ENCODE data around the gene APBB1. TPM values are rescaled to one million over a fixed set of nuclear protein-coding genes. Genes with fewer than 3 reads are reported as not detected.

The APBB1 gene
- total RNA-seq, 1 donor from 2014 or later, result 22.1 TPM

- ChIA-PET CTCF (interaction anchor here (1.1 kb wide), 1 partner anchor 13 kb away, joined by 4 read pairs; no protein-coding TSS in a partner anchor), POLR2A (no interaction called here)
- TF ChIP-seq CTCF (IDR thresholded peaks at IDR 0.05), result no peak
- ATAC-seq (ENCODE audit: low read depth) (no peak), DNase-seq (no peak)
- intact Hi-C loops (cut with micrococcal nuclease), result no loop called here
- Mint-ChIP-seq H3K27me3 (no peaks in the 10 kb centered on the region), H3K4me3 (no peak overlapping the region), H3K4me1 (no peaks in the 10 kb centered on the region), H3K9me3 (no peaks in the 10 kb centered on the region), H3K36me3 (ENCODE audit: low read depth) (peaks cover 33% of the 10 kb centered on the region), H3K27ac (no peak overlapping the region)
Measured at GRCh38 chr11:6456361-6457073, 37.6 kb upstream of the APBB1 start.

- no peak for TF ChIP-seq CTCF (IDR thresholded peaks at IDR 0.05)
- POLR2A ChIA-PET, result no interaction called here
- DNase-seq, result no peak
- H3K4me1 Mint-ChIP-seq, result no peaks in the 10 kb centered on the region
- no peaks in the 10 kb centered on the region for H3K27me3 Mint-ChIP-seq
- H3K4me3 Mint-ChIP-seq, result no peak overlapping the region
- CTCF ChIA-PET, result interaction anchor here (0.6 to 1.6 kb wide), 3 partner anchors 10 to 76 kb away, joined by 3 read pairs; no protein-coding TSS in a partner anchor
- no peaks in the 10 kb centered on the region for H3K9me3 Mint-ChIP-seq
- ATAC-seq (ENCODE audit: low read depth), result no peak
- peaks cover 28% of the 10 kb centered on the region for H3K36me3 Mint-ChIP-seq (ENCODE audit: low read depth)
- no peak overlapping the region for H3K27ac Mint-ChIP-seq
- intact Hi-C loops (cut with micrococcal nuclease), result no loop called here
Measured at GRCh38 chr11:6455070-6455469, 36.2 kb upstream of the APBB1 start.

- H3K36me3 Mint-ChIP-seq (ENCODE audit: low read depth), result peaks cover 25% of the 10 kb centered on the region
- POLR2A ChIA-PET, result no interaction called here
- intact Hi-C loops (cut with micrococcal nuclease), result no loop called here
- no peak for TF ChIP-seq CTCF (IDR thresholded peaks at IDR 0.05)
- no peaks in the 10 kb centered on the region for H3K4me1 Mint-ChIP-seq
- H3K4me3 Mint-ChIP-seq, result no peak overlapping the region
- DNase-seq (no peak), ATAC-seq (ENCODE audit: low read depth) (no peak)
- H3K27ac Mint-ChIP-seq, result no peak overlapping the region
- CTCF ChIA-PET, result interaction anchor here (2.0 to 2.3 kb wide), 2 partner anchors 10 to 74 kb away, joined by 8 to 12 read pairs; no protein-coding TSS in a partner anchor
- no peaks in the 10 kb centered on the region for H3K27me3 Mint-ChIP-seq
- H3K9me3 Mint-ChIP-seq, result no peaks in the 10 kb centered on the region
Measured at GRCh38 chr11:6453152-6453551, 34.3 kb upstream of the APBB1 start.

GRCh38 chr11:6452219-6452618 is 33.3 kb upstream of the APBB1 start:
- Mint-ChIP-seq H3K27ac (no peak overlapping the region), H3K4me1 (no peaks in the 10 kb centered on the region), H3K4me3 (no peak overlapping the region), H3K36me3 (ENCODE audit: low read depth) (peaks cover 21% of the 10 kb centered on the region), H3K9me3 (no peaks in the 10 kb centered on the region), H3K27me3 (no peaks in the 10 kb centered on the region)
- DNase-seq (no peak), ATAC-seq (ENCODE audit: low read depth) (no peak)
- POLR2A ChIA-PET, result interaction anchor here (0.6 kb wide), 1 partner anchor 62 kb away, joined by 3 read pairs; the partner anchor contains the start of gene SMPD1
- TF ChIP-seq CTCF (IDR thresholded peaks at IDR 0.05), result no peak
- CTCF ChIA-PET, result interaction anchor here (2.0 to 2.3 kb wide), 2 partner anchors 9 to 74 kb away, joined by 8 to 12 read pairs; no protein-coding TSS in a partner anchor
- intact Hi-C loops (cut with micrococcal nuclease), result no loop called here

- DNase-seq, result no peak
- no peak overlapping the region for H3K27ac Mint-ChIP-seq
- no peaks in the 10 kb centered on the region for H3K4me1 Mint-ChIP-seq
- no peak for ATAC-seq (ENCODE audit: low read depth)
- no peaks in the 10 kb centered on the region for H3K27me3 Mint-ChIP-seq
- H3K36me3 Mint-ChIP-seq (ENCODE audit: low read depth), result no peaks in the 10 kb centered on the region
- TF ChIP-seq CTCF (IDR thresholded peaks at IDR 0.05), result no peak
- ChIA-PET CTCF (interaction anchor here (10.2 kb wide), 1 partner anchor 70 kb away, joined by 331 read pairs; no protein-coding TSS in a partner anchor), POLR2A (no interaction called here)
- H3K4me3 Mint-ChIP-seq, result no peak overlapping the region
- H3K9me3 Mint-ChIP-seq, result no peaks in the 10 kb centered on the region
- intact Hi-C loops (cut with micrococcal nuclease), result no loop called here
Measured at GRCh38 chr11:6448574-6448973, 29.7 kb upstream of the APBB1 start.

Data from activated B cell treated with CpG ODN at 0.5 μM for 24 hours (primary cell).